Colon (tissue), 2 donors: ENCODE measurements around the gene PPP3CA.

Experiments
- FAIRE-seq: peaks from 2 replicates; lab custom pipeline; 2012; peaks lifted over from hg19 to GRCh38; lab: Jason Lieb, UNC
- donor health status: control.
- donor health status: control.

PPP3CA gene

DNA sequence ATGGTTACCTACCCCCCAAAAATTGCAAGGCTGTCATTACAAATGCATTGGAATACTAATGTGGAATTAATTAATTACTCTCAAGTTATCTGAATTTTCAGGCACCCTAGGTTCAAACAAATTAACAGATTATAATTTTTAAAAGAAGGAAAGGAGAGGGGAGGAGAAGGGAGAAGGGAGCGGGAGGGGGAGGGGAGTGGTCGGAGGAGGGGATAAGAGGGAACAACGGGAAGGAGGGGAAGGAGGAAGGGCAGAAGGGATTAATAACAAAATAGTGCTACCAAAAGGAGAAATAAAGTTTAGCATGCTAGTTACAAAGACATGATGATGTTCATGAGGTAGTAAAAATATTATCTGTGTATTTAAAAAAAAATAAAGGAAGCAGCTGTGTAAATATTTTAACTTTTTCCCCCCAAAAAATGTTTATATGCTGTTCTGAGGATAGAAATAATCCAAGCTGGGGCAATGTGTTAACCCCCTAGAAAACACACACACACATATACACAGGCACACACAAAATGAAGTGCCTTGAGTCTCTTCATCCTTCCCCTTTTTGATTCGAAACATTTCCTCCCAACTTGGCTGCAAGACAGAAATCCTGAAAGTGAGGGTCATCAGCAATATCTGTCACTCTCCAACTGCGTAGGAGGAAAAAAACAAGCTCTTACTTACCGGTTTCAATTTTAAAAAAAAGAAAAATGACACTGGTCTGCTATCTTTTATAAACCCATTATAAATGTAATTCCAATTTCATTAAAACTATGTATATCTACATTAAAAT lies 58.8 kb downstream of the PPP3CA start:
- no peak for FAIRE-seq

DNA sequence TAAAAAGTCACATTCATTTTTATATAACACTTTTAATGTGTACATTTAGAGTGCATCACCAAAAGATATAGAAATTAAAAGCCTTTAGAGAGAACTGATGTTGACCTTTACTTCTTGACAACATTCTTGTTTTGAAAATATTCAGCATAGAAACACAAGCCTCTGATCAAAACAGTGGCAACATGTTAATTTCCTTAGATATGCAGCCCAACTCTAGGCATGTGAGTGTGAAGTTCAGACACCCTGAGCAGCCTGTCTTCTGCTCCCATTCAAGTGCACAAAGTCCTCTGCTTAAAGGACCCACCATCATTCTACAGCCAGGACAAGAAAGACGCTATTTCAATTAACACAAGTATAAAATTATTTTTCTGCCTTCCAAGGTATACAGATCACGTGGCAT lies 60.0 kb downstream of the PPP3CA start:
- FAIRE-seq, result no peak

DNA sequence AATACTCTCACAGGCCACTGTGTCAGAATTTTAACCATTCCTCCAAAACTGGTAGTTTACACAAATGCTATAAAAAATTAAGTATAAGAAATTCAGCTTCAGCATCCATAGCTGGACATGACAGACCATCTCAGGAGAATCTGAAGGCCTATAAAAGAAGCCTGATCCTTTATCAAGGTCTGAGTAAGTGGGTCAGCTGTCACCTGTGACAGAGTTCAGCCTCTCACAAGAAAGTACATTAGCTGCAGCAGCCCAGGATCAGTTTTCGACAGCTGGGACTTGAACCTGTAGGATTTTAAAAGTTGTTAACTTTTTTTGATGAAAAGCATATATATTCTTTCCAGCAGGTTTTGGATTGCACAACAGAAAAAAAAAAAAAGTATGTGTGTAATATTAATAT lies 60.7 kb downstream of the PPP3CA start:
- FAIRE-seq, result no peak

DNA sequence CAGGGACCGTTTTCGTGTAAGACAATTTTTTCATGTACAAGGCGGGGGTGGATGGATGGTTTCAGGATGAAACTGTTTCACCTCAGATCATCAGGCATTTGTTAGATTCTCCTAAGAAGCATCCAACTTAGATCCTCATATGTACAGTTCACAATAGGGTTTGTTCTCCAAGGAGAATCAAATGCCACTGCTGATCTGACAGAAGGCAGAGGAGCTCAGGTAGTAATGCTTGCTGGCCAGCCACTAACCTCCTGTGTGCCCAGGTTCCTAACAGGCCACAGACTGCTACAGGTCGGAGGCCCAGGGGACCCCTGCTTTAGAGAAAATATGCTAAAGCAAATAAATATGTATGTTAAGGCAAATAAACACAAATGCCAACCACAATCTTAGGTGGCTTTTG lies 61.3 kb downstream of the PPP3CA start:
- FAIRE-seq, result no peak

DNA sequence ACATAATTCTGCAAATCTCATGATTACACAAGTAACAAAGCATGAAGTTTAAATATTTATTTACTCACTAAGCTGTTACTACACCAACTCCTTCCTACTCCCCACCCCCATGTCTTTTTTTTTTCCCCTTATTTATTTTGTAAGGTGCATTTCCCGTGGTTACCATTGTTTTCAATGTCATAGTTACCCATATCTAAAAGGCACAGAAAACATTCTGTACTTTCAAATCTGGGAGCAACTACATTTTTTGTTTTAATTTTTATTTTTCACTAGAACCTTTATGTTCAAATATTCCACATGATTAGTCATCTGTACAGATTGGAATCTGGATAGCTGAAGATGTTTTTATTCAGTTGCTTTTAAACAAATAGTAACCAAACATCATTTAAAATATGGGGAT lies 62.8 kb downstream of the PPP3CA start:
- FAIRE-seq, result peak; percentile 55

DNA sequence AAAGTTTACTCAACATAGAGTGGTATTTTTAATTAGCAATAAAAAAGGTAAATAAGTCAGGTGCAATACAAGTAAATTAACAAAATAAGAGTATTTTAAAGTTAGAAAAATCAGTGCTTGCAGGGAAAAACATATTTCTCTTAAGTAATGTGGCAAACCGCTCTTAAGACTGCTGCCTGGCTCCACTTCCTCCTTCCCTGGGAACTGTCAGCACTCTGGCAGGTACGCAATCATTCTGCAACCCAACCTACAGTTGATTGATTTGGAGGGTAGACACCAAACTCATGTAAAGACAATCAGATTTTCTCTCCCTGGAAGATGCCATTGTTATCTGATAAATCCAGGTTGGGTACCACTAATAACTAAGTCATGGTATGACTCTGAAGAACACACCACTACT lies 63.9 kb downstream of the PPP3CA start:
- FAIRE-seq, result no peak

DNA sequence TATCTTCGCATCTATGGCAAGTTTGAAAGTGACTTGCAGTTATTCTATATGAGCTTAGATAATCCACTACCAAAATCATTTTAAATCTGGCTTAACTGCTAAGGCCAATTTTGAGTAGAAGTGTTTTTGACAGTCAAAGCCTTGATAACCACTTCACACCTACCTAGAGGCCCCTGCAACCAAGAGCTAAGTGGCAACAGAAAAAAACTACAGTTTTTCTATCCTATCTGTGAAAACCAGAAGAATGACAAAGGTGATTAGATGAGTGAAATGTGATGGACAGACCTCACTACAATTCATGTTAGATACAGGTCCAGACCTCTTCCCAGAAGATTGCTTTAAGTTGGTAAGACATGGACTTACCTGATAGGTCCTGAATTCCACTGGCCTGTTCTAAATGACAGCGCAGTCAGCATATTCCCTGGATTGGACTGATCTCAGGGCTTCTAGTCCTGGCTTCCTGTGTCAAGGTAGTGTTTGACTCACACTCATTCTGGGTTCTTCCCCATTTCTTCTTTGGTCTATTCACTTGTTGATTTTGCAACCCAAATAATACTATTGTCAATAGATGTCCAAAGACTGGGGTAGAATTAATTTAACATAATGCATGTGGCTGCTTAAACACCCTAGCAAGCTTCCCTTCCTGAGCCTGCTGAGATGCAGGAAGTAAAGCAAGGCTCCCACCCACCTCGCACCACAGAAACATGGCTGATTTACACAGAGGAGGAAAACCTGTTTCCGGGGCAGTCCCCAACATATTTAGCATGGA lies 65.1 kb downstream of the PPP3CA start:
- FAIRE-seq, result no peak

DNA sequence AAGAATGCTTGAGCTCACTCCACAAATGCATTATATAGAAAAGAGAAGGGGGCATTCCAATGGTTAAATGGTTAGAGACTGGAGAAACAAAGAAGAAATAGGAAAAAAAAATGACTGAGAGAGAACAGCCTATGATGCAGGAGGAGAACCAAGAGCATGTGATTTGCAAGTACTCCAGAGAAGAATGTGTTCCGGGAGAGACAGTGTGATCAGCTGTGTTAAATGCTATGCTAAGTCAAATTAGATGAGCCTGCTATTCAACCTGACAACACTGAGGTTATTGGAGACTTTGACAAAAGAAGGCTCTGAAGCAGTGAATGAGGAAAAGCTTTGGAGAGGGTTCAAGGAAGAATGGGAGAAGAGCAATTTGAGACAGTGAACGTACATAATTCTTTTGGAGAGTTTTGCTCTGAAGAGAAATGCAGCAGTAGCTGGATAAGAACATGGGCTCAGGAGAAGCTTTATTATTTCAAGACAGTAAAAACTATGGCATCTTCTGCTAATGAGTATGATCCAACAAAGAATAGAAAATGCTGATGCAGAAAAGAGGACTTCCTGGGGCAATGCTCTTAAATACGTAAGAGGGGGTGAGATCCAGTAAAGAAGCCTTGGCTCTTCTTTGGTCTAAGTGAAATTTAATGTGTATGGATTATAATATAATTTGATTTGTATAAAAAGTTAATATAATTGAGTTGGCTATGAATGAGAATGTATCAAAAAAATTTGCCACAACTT lies 66.3 kb downstream of the PPP3CA start:
- FAIRE-seq, result no peak

DNA sequence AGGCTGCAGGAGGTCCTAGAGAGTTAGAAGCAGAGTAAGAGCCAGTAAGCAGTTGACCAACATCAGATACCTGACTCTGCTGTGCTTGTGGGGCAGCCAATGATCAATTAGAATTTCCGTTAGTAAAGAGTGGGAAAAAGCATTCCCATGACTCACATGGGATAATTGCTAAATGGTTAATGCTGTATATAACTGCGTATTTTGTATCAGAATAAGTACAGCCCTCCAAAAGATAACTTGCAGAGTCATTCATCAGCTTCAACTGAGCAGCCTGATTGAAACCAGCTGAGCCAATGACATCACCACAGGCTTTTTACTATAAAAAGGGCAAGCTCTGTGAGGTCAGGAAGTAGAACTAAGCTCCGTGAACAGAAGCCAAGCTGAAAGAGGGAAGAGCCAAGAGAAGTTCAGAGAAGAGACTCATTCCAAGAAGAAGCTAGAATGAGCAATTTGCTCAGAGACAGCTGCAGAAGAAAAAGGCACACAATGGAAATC lies 67.9 kb downstream of the PPP3CA start:
- FAIRE-seq, result no peak

DNA sequence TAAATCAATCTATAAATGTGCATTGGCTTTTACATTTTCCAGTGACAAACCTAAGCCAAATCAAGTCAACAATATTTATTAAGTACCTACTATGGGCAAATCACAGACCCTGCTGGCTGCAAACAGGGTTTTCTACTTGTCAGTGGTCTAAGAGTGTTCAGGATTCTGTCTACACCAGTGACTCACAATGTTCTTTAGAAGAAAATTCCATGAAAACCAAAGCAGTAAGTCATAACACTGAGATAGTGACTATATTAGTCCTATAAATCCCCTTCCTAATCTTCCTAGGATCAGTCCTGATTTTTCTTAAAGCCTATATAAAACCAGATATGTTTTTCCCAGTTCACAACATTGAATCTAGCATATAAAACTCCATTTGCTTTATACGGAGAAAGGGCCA lies 69.7 kb downstream of the PPP3CA start:
- FAIRE-seq, result no peak

DNA sequence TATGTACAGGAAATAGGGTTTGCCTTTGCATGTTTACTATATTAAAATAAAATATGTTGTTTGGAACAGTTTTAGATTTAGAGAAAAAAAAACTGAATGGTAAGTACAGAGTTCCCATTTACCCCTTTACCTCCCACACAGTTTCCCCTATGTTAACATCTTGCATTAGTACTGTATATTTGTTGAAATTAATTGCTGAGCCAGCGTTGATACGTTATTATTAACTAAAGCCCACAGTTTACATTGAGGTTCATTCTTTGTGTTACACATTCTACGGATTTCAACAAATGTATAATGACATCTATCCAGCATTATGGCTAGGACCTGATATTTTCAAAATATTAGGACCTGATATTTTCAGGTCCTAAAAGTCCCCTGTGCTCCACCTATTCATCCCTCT lies 70.7 kb downstream of the PPP3CA start:
- no peak for FAIRE-seq

DNA sequence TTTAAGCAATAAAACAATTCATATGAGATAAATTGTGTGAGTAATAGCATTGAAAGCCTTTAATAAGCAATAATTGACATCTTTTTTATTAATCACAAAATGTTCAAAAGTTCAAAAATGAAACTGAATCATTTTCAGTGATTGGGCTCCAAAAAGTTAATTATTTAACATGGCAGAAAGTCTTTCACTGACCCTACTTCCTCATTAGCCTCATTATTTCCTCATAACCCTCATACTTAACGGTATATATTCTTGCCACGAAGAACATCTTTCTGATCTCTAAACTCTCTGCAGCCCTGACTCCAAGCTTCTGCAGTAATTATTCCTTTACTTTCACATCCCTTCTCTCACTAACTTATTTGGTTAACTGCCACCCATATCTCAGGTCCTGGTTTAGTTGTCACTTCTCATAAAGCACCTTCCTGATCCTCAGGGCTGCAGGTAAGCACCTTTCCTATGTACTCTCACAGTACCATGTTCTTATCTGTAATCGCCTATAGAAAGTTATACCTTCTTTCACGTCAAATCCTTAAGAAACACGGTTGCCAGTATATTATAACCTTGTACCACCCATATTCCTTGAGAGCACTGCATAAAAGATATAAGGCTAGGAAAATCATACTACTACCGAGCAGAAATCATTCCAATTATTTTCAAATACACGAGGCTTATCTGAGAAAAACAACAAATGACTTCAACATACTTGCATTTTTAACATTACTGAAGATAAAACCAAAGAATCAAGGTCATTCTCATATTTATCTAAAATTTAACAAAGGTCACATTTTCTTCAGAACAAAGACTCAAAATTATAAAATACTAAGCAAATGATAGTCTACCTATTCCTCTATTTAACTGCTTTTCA lies 72.2 kb downstream of the PPP3CA start:
- no peak for FAIRE-seq

DNA sequence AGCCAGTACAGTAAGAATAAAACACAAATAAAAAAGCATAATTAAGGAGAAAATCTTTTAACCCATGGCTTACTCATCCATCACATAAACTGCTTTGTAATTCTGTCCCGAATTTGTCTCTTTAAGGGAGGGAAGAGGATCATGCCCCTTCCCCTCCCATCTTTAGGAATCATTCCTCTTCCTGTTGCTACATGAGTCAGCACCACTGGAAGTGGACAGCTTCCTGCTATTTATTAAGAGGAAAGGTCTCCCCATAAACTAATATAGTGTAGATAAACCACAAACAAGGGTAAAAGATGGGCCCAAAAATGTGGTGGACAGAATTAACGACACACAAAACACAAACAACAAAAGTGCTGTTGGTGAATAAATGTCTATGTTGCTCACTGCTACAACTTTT lies 75.8 kb downstream of the PPP3CA start:
- FAIRE-seq, result no peak

DNA sequence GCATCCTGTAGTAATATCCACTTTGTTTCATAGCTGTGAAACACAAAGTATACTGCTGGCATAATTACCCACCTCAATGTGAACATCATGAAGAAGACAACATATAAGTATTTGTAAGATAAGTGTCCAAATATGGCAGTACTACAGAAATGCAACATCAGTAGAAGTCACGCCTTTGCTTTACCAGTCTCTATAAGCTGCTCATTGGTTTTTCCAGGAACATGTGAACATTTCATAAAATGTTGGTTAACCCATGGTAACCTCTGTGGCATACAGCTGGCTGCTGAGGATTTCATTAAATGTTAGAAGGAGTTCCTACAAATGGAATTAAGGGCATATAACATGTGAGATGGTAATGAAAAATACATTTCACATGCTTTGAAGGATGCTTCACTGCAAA lies 77.6 kb downstream of the PPP3CA start:
- no peak for FAIRE-seq

DNA sequence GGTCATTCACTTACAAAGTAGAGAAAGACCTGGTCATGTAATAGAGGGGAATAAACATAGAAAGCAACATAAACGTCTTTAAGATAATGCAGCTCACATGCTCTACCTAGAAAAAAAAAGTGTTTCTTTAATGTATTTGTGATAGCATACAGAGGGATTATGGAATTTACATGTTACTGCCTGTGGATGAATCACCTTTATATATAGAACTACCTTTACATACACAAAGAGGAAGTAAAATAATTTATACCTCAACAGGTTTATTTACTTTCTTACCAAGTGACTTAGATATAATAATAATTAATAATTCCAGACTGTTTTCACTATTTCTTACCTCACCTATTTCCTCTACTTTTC lies 81.5 kb downstream of the PPP3CA start:
- no peak for FAIRE-seq

DNA sequence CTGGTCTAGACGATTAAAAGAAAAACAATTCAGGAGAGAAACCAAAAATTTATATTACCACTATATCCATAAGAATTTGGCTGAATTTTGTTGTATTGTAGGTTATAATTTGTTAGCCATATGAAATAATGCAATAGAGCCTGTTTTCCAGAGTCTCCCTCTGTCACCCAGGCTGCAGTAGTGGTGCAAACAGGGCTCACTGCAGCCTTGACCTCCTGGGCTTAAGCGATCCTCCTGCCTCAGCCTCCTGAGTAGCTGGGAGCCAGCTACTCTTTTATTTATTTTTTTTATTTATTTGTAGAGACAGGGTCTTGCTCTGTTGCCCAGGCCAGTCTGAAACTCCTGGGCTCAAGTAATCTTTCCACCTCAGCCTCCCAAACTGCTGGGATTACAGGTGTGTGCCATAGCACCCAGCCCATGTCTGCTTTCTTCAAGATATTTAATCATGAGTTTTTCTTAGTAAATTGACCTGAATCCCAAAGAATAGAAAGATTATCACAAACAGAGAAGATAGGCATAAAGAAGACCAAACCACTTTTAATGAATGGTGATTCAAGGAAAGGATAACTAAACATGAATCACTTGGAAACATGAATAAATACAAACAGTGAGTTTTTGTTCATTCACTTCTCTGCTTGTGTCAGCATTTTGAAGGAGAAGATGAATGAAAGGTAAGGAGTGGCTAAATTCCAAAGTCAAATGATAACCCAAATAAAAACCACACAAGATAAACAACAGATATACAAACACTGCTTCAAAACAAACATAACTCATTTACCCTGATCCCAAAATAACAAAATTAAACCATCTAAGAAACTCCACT lies 82.1 kb downstream of the PPP3CA start:
- no peak for FAIRE-seq

DNA sequence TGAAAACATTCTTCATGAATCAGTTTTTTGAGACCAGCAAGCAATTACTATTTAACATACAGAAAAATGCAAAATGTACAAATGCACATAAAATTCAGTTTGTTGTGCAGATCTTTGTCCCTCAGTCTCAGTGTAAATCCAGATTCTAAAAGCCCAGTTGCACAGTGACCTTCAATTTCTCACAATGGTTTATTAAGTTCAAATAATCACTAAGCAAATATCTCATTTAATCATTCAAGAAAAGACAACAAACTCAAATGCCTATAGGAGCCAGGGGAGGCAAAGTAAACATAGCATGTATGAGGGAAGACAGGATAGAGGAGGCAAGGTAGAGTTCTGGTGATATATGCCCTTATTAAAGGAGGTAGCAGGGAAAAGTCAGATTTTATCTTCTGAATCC lies 82.8 kb downstream of the PPP3CA start:
- no peak for FAIRE-seq

DNA sequence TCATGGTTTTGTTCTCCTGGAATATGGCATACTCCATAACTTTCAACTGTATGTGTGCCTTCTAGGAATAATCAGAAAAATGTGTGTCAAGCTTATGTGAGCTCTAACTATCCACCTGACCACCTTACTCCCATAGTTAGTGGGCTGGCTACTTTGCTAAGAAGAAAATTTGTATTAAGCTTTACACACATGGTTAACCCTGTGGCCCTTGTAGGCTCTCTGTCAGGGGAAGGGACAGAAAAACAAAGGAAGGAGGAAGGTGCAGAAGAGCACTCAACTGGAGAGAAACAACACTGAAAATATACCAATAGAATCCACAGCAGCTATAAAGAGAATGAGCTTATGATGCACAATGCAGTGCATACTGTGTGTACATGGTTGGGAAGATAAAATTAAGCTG lies 84.6 kb downstream of the PPP3CA start:
- no peak for FAIRE-seq

DNA sequence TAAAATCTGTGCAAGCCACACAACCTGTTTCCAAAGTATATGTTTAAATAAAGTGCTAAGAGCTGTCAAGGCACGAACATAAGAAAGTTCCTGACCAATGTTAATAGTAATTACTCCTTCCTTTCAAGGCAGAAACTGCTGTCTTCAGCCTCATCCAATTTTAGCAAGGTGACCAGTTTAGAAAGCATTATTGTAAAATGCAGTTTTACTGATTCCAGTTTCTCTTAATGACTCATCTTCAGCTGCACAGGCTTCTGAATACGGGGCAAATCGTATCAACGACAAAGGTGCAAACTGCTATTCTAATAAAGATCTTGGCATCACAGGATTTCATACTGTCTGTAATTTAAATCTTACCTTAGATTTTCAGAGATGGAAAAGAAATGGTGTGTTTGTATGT lies 87.5 kb downstream of the PPP3CA start:
- FAIRE-seq, result no peak

DNA sequence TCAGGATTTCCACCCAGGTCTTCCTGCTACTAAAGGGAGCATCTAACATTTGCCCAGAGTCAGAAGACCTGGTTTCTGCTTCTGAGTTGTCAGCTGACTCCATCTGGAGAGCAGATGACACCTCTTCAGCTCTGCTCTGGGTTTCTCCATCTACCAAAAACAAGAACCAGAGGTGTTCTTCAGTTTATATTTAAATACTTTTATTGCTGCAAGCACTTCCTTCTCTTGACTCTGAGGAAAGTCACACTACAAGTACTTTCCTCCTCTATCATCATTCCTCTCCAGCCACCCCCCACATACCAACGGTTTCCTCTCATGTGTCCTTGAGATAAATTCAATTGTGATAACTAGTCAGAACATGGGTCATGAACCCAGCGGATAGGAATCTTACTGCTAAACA lies 88.4 kb downstream of the PPP3CA start:
- FAIRE-seq, result no peak

DNA sequence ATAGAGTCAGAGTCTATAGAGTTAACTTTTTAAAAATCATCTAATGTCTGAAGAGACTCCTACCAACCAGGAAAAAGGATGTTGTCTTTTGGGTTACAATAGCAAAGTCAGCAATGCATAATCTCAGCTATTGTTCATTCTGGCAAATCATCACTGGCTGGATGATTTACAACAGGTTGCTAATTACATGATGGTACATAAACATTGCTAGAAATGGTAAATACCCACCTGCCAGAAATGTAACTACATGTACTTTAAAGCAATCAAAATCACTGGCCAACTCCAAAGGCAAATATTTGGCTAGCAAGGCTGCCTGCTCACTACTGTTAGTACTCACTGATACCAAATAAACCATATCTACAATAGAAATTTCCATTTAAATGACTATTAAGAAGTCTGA lies 91.1 kb downstream of the PPP3CA start:
- no peak for FAIRE-seq
